Hindlimb muscle (tissue), 1 donor: Measurements from ENCODE around the gene LILRB2. TPM values are rescaled to one million over a fixed set of nuclear protein-coding genes. Genes with fewer than 3 reads are reported as not detected.
A peak's percentile ranks its signal among the peaks of the same experiment; 100 is the strongest.
"Not testable (repeated sequence)": the region's sequence is repeated elsewhere in the genome, so short reads cannot be mapped to it uniquely, and the experiment has no call there.

Source experiments
- DNase-seq: peaks from one replicate; pipeline ENCODE4 v3.0.0-alpha.2; 2013
- polyA plus RNA-seq: library from polyadenylated mRNA; unstranded; fragments of 120-200 nt; gene quantifications from one replicate; pipeline ENCODE4 v1.2.1, GENCODE V29; 2013; ENCODE audit not compliant: insufficient read length

Gene LILRB2
- polyA plus RNA-seq, 1 donor, result 2.7 TPM

- not testable (repeated sequence) for DNase-seq
Measured at GRCh38 chr19:54240372-54241336, 40.3 kb downstream of the LILRB2 start.

GRCh38 chr19:54239491-54240371 is 41.2 kb downstream of the LILRB2 start:
- DNase-seq, result not testable (repeated sequence)

GRCh38 chr19:54233941-54234340 is 47.0 kb downstream of the LILRB2 start:
- DNase-seq, result no peak

GRCh38 chr19:54231077-54231931 is 49.6 kb downstream of the LILRB2 start:
- peak; percentile 74 for DNase-seq

GRCh38 chr19:54230031-54230430 is 50.9 kb downstream of the LILRB2 start:
- DNase-seq, result no peak

- DNase-seq, result no peak
Measured at GRCh38 chr19:54229146-54229545, 51.8 kb downstream of the LILRB2 start.

GRCh38 chr19:54224619-54225018 is 56.3 kb downstream of the LILRB2 start:
- not testable (repeated sequence) for DNase-seq

GRCh38 chr19:54223937-54224281 is 57.0 kb downstream of the LILRB2 start:
- DNase-seq, result not testable (repeated sequence)

Other genes with a start within 250 kb of the LILRB2 start
- not detected for gene VSTM1, start 217.2 kb downstream of the LILRB2 start, polyA plus RNA-seq
- not detected for gene TARM1, start 199.7 kb downstream of the LILRB2 start, polyA plus RNA-seq
- 0.65 TPM for gene OSCAR, start 180.3 kb downstream of the LILRB2 start, polyA plus RNA-seq
- 112 TPM for gene NDUFA3, start 178.3 kb downstream of the LILRB2 start, polyA plus RNA-seq
- gene TFPT, start 165.5 kb downstream of the LILRB2 start, polyA plus RNA-seq, result 16.7 TPM
- 55.9 TPM for gene PRPF31, start 165.4 kb downstream of the LILRB2 start, polyA plus RNA-seq
- gene CNOT3, start 143.3 kb downstream of the LILRB2 start, polyA plus RNA-seq, result 37.7 TPM
- gene LENG1, start 121.4 kb downstream of the LILRB2 start, polyA plus RNA-seq, result 11.1 TPM
- 5.7 TPM for gene TMC4, start 108.0 kb downstream of the LILRB2 start, polyA plus RNA-seq
- gene MBOAT7, start 91.5 kb downstream of the LILRB2 start, polyA plus RNA-seq, result 28.9 TPM
- 35.0 TPM for gene TSEN34, start 89.8 kb downstream of the LILRB2 start, polyA plus RNA-seq
- gene RPS9, start 80.3 kb downstream of the LILRB2 start, polyA plus RNA-seq, result 2,238 TPM
- gene LILRB3, start 58.1 kb downstream of the LILRB2 start, polyA plus RNA-seq, result 3.8 TPM
- gene LILRA6, start 38.3 kb downstream of the LILRB2 start, polyA plus RNA-seq, result 2.0 TPM
- gene LILRB5, start 23.8 kb downstream of the LILRB2 start, polyA plus RNA-seq, result 7.1 TPM
- 0.56 TPM for gene LILRA5, start 32.1 kb upstream of the LILRB2 start, polyA plus RNA-seq
- 0.14 TPM for gene LILRA4, start 58.1 kb upstream of the LILRB2 start, polyA plus RNA-seq
- 10.0 TPM for gene LAIR1, start 83.8 kb upstream of the LILRB2 start, polyA plus RNA-seq
- gene TTYH1, start 134.4 kb upstream of the LILRB2 start, polyA plus RNA-seq, result 3.2 TPM
- gene LENG8, start 168.1 kb upstream of the LILRB2 start, polyA plus RNA-seq, result 121 TPM
- 2.2 TPM for gene LENG9, start 182.7 kb upstream of the LILRB2 start, polyA plus RNA-seq
- gene CDC42EP5, start 192.2 kb upstream of the LILRB2 start, polyA plus RNA-seq, result 32.7 TPM
- not detected for gene LAIR2, start 221.7 kb upstream of the LILRB2 start, polyA plus RNA-seq